MCF 10A (cell line): Measurements from ENCODE around the gene FARS2. TPM values are rescaled to one million over a fixed set of nuclear protein-coding genes. Genes with fewer than 3 reads are reported as not detected.
A peak's percentile ranks its signal among the peaks of the same experiment; 100 is the strongest.

Source experiments
- BruUV-seq: library from RNA; stranded (reverse); fragments of 400-500 nt; replicated peaks from 2 replicates; lab custom pipeline; 2021; lab: Mats Ljungman, UMichigan
- CTCF ChIA-PET: fragments of 300-600 bp; sonication (Branson Sonifier 250); formaldehyde crosslinking; extraction: SDS; loops from one replicate; lab custom pipeline; 2021; ENCODE audit warnings: antibody characterized with exemption, inconsistent platforms; lab: Yijun Ruan, JAX
- POLR2A ChIA-PET: fragments of 300-600, 350-650 bp; sonication (Branson Sonifier 250); formaldehyde crosslinking; extraction: SDS; loops from one replicate; lab custom pipeline; 2020; ENCODE audit warnings: antibody characterized with exemption, inconsistent platforms; lab: Yijun Ruan, JAX
- DNase-seq: peaks from one replicate; pipeline ENCODE4 v3.0.0-alpha.2; 2018; ENCODE audit not compliant: unreplicated experiment
- H3K27ac Mint-ChIP-seq: one replicate; pipeline ENCODE4 v1.8.0; 2022; ENCODE audit warnings: mild to moderate bottlenecking, low read depth, mixed read lengths; ENCODE audit not compliant: unreplicated experiment
- H3K27me3 Mint-ChIP-seq: one replicate; pipeline ENCODE4 v1.8.0; 2022; ENCODE audit warnings: mixed read lengths; ENCODE audit not compliant: insufficient read depth, unreplicated experiment
- H3K36me3 Mint-ChIP-seq: one replicate; pipeline ENCODE4 v1.8.0; 2022; ENCODE audit warnings: mild to moderate bottlenecking, moderate library complexity, mixed read lengths; ENCODE audit not compliant: insufficient read depth, unreplicated experiment
- H3K4me1 Mint-ChIP-seq: one replicate; pipeline ENCODE4 v1.8.0; 2022; ENCODE audit warnings: mixed read lengths; ENCODE audit not compliant: insufficient read depth, unreplicated experiment
- H3K4me3 Mint-ChIP-seq: one replicate; pipeline ENCODE4 v1.8.0; 2022; ENCODE audit warnings: mild to moderate bottlenecking, moderate library complexity, mixed read lengths; ENCODE audit not compliant: unreplicated experiment
- H3K9me3 Mint-ChIP-seq: one replicate; pipeline ENCODE4 v1.8.0; 2022; ENCODE audit warnings: mixed read lengths; ENCODE audit not compliant: unreplicated experiment
- CTCF ChIP-seq: fragments of 200-600 bp; IDR thresholded peaks from one replicate; pipeline ENCODE4 v1.8.0; 2022; ENCODE audit warnings: antibody characterized with exemption, mild to moderate bottlenecking; ENCODE audit not compliant: unreplicated experiment
- intact Hi-C: fragments of 100-400 bp; cut with micrococcal nuclease; formaldehyde crosslinking; loops from 2 replicates; pipeline ENCODE4 v1.14.1; 2022
- total RNA-seq: library from RNA; stranded (reverse); gene quantifications from 2 replicates; pipeline ENCODE4 v1.2.3, GENCODE V29; 2022

The FARS2 gene
- total RNA-seq, 1 experiment from 2014 or later = 18.2 TPM

DNA sequence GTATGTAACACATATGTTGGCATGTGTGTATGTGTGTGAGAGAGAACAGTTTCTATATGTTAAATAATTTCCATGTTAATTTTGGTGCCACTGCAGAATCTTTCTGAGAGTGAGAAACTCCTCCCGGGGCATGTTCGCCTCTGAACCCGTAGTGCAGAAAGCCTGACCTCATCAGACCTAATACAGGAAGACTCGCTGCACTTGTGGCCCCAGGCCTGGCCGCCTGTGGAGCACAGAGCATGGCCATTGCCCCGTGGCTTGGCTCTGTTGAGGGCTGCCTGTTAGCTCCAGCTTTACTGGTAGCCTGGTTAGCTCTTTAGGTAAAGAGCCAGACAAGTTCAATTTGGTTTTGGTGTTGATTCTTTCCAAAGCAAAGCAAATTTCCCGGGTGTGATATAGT, 25.5 kb downstream of the FARS2 start:
- Mint-ChIP-seq H3K9me3 (no peaks in the 10 kb centered on the region), H3K4me1 (peaks cover 15% of the 10 kb centered on the region)
- intact Hi-C loops = no loop called here

DNA sequence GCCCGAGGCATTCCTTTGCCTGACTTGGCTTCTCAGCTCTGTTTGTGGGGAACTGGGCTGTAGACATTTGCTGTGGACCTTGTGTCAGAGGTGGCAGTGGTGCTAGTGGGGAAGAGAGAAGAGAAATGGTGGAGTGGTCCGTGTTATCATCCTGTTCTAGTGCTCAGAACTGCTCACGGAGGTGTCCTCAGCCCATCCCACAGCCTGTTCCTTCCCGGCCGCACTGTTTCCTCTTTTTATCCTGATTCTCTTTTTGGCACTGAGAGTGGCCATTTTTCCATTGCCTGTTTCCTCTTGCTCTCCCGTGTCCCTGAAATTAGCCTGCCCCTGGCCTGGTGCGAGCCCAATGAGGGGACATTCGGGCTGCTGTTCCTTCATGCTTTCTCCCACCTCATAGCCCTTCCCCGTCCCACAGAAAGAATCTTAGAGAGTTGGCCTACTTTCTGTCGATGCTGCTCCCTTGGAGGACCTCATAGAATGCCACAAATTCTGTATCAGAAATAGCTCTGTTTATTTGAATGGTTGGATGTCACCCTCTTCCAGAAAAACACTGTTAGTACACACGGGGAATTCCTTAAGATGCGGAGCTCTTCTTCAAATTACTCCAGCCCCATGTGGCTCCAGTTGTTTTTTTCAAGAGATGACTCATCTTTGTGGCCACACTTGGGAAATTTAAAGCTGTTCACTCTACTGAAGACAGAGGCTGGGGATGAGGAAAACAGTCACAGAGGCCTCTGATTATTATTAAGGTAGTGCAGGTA, 26.1 kb downstream of the FARS2 start:
- BruUV-seq = no TSS peak
- POLR2A ChIA-PET = interaction anchor here (0.7 to 2.7 kb wide), 11 partner anchors 8 to 256 kb away, joined by 3 to 10 read pairs (median 4); partner anchors contain the start of gene FARS2
- CTCF ChIA-PET = interaction anchor here (0.6 to 2.2 kb wide), 7 partner anchors 9 to 510 kb away, joined by 3 to 15 read pairs (median 3); no protein-coding TSS in a partner anchor
- intact Hi-C loops = no loop called here
- DNase-seq = peak; percentile 78
- Mint-ChIP-seq H3K9me3 (no peaks in the 10 kb centered on the region), H3K4me3 (peak overlapping the region; percentile 35), H3K36me3 (no peaks in the 10 kb centered on the region), H3K4me1 (peaks cover 15% of the 10 kb centered on the region), H3K27me3 (no peaks in the 10 kb centered on the region), H3K27ac (peak overlapping the region; percentile 84)
- TF ChIP-seq CTCF = no peak

More for the DNA sequence above, 25.5 kb downstream of the FARS2 start:
- no peak for DNase-seq
- no TSS peak for BruUV-seq
- Mint-ChIP-seq H3K4me3 (no peak overlapping the region), H3K27ac (no peak overlapping the region), H3K36me3 (no peaks in the 10 kb centered on the region), H3K27me3 (no peaks in the 10 kb centered on the region)
- ChIA-PET POLR2A (interaction anchor here (0.7 to 2.7 kb wide), 4 partner anchors 8 to 27 kb away, joined by 3 to 10 read pairs (median 4); no protein-coding TSS in a partner anchor), CTCF (interaction anchor here (2.2 kb wide), 1 partner anchor 16 kb away, joined by 15 read pairs; no protein-coding TSS in a partner anchor)
- TF ChIP-seq CTCF = no peak

GRCh38 chr6:5287966-5288297, 26.6 kb downstream of the FARS2 start:
- no peaks in the 10 kb centered on the region for H3K36me3 Mint-ChIP-seq
- peaks cover 15% of the 10 kb centered on the region for H3K4me1 Mint-ChIP-seq
- no peak for TF ChIP-seq CTCF
- ChIA-PET CTCF (interaction anchor here (0.6 to 2.2 kb wide), 7 partner anchors 9 to 146 kb away, joined by 3 to 15 read pairs (median 3); no protein-coding TSS in a partner anchor), POLR2A (interaction anchor here (0.7 to 2.7 kb wide), 11 partner anchors 9 to 256 kb away, joined by 3 to 10 read pairs (median 3); partner anchors contain the start of gene FARS2)
- intact Hi-C loops = no loop called here
- no peaks in the 10 kb centered on the region for H3K27me3 Mint-ChIP-seq
- H3K9me3 Mint-ChIP-seq = no peaks in the 10 kb centered on the region
- peak overlapping the region; percentile 84 for H3K27ac Mint-ChIP-seq
- H3K4me3 Mint-ChIP-seq = no peak overlapping the region
- BruUV-seq = no TSS peak
- DNase-seq = no peak

DNA sequence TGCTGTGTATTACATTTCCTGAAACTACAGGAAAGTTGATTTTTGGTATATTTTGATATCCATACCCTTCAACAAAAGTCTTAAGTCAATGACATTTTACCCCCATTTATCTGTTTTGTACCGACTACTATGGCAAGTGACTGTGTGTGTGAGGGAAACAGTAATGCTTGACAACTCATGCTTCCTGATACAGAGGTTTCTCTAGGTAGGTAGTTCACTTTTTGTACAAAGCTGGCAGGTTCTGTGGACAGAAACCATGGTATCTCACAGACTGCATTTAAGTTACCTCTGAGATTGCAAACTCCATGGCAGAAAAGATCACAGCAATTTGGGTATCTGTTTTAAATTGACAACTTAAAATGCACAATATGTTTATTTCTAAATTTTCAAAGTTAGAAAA, 28.8 kb downstream of the FARS2 start:
- no TSS peak for BruUV-seq
- H3K9me3 Mint-ChIP-seq = no peaks in the 10 kb centered on the region
- intact Hi-C loops = no loop called here
- peaks cover 22% of the 10 kb centered on the region for H3K4me1 Mint-ChIP-seq
- peaks cover 5% of the 10 kb centered on the region for H3K36me3 Mint-ChIP-seq
- DNase-seq = no peak
- H3K27ac Mint-ChIP-seq = no peak overlapping the region
- TF ChIP-seq CTCF = no peak
- H3K27me3 Mint-ChIP-seq = no peaks in the 10 kb centered on the region
- CTCF ChIA-PET = interaction anchor here (1.2 kb wide), 1 partner anchor 12 kb away, joined by 4 read pairs; no protein-coding TSS in a partner anchor
- POLR2A ChIA-PET = interaction anchor here (1.7 kb wide), 1 partner anchor 29 kb away, joined by 4 read pairs; the partner anchor contains the start of genes FARS2 and LYRM4
- no peak overlapping the region for H3K4me3 Mint-ChIP-seq
